GM18505 (cell line): ENCODE data around the gene FOXK1.

Experiments
- ATAC-seq: cut with Tn5 transposase; IDR thresholded peaks from one replicate; pipeline ENCODE4 v1.9.1; 2021; ENCODE audit not compliant: unreplicated experiment
- POLR2A ChIP-seq: IDR thresholded peaks from 4 replicates; pipeline ENCODE4 v1.6.1; 2011; ENCODE audit warnings: borderline replicate concordance; ENCODE audit not compliant: insufficient read depth, insufficient read length; ENCODE audit errors: extremely low read depth

Gene FOXK1

DNA sequence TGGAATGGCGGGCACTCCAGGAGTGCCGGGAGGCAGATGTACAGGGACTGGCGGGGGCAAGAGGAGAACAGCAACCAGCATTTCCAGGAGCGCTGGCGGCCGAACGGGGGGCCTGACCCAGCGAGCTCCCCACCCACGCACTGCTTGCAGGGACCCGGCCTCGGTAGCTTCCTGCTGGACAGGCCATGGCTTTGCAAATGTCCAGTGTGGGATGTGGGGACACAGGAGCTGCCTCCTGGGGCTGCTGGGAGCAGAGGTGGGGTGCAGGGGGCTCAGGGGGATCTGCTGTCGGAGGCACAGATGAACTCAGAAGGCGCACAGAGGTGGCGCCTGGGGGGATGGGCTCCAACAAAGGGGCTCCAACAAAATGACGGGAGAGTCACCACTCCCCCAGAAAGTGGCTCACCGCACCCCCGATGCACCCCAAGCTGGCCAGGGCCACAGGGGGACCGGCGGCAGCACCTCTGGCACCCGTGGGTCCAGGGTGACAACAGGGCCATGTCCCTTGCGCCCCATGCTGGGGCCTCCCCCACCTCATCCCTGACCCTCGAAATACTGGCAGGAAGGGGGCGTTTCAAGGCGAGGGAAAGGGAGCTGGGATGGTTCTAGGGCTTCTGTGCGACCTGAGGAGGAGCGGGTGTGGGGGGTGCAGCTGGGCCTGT is 134.5 kb downstream of the FOXK1 start:
- no peak for TF ChIP-seq POLR2A
- no peak for ATAC-seq

DNA sequence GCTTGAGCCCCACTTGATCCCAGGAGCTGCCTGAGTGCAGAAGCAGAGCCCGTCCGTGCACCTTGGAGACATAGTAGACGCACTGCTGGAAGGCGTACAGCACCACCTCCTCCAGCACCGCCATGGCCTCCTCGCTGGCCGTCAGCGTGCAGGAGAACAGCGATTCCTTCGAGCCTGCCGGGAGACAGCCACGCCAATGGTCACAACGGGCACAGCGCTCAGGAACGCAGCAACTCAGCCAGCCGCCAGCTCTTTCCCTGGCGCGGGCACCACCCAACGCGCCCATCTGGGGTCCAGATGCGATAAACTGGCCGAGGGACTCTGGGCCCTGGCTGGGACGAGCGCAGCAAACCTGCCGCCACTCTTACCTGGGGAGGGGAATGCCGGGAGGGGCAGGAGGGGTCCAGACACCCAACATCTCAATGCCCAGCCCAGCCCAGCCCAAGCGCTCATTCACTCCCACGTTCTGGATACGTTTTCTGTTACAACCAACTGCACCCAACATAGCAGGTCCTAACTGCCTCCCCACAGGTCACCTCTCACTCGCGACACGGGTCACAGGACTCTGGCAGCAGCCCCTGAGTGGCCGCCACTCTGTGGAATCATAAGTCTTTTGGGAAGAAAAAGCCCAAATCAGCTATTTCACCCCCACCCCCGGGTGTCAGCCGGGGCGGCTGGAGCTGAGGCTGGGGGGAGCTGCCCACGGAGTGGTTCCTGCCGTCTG is 135.2 kb downstream of the FOXK1 start:
- TF ChIP-seq POLR2A, result no peak
- no peak for ATAC-seq

GRCh38 chr7:4818000-4818794 is 136.1 kb downstream of the FOXK1 start:
- ATAC-seq, result no peak
- no peak for TF ChIP-seq POLR2A

DNA sequence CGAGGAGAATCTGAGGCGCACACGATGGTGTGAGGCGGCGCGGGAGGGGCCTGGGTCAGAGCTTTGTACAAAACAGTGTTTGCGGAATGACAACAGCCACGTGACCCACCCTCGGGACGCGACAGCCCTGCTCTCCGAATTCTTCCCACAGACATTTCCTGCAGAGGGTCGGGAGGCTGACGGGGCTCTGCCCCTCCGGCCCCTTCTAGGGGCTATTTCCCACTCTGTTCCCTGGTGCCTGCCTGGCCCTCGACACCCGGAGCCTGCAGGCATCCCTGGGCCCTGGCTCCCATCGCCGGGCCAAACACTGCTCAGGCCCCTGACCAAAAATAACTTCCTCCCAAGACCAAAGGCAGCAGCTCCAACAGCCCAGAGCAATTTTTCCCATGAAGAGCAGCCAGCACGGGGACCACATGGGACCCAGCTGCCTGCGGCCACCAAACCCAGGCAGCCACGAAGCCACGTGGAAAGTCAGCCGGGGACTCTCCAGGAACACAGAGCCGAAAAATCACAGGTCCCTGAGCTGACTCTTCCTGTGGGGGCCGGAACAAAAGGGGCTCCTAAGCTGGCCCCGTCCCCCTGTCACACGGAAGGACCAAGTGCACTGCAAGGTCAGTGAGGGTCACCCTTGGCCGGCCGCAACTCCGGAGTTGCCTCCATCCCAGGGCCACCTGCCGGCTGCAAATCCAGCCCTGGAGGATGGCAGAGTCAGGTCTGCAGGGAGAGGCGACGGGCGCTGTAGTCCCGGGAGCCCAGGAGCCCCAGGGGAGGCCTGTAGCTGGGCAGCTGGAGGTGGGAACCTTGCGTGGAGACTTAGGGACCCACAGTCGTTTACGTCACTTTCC is 137.7 kb downstream of the FOXK1 start:
- no peak for ATAC-seq
- no peak for TF ChIP-seq POLR2A

DNA sequence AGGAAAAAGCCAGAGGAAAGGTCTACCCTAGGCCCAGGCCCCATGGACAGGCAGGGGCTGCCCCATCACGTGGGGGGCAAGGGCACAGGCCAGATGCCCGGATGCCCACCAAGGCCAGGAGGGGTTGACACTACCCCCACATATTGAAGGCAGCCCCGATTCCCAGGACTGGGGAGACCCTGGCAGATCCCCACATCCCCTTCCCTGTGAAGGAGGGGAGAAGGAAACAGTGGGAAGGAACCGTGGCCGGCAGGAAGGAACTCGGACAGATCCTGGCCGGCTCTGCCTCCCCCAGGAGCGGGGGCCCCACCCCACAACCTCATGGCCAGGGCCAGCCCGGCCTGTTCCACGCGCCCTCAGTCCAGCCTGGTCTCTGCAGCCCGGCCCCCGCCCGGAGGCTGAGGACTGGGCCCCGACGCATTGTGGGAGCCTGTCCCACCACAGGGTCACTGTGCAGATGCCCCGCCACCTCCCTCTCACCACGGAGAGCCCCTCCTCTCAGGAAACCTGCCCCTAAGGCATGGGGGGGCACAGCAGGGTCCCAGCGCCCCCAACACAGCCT is 138.4 kb downstream of the FOXK1 start:
- no peak for ATAC-seq

More for the DNA sequence above, 138.4 kb downstream of the FOXK1 start:
- no peak for TF ChIP-seq POLR2A
